Right lung (tissue), 5 donors: ENCODE data around the gene INSIG2. TPM values are rescaled to one million over a fixed set of nuclear protein-coding genes. Genes with fewer than 3 reads are reported as not detected.

ENCODE experiments used
- DNase-seq, 2 donors: peaks; one replicate each; pipeline ENCODE4 v3.0.0-alpha.2; 2013
- polyA plus RNA-seq, 5 donors: library from polyadenylated mRNA; unstranded; fragments of 120-200 nt; gene quantifications; one replicate each; pipeline versions ENCODE4 v1.2.1 to v1.2.3, GENCODE V29; 2013; ENCODE audit warnings: inconsistent platforms in 1 of 5, low replicate concordance in 1 of 5; ENCODE audit not compliant: insufficient read length in 5 of 5, insufficient read depth in 1 of 5

Gene INSIG2
- polyA plus RNA-seq, 5 donors: 31.0 to 47.9 (median 42.8) TPM

- DNase-seq: no peak
These were observed 36.1 kb downstream of the INSIG2 start for GRCh38 chr2:118124288-118124891.

- no peak for DNase-seq
These were observed 39.0 kb downstream of the INSIG2 start for GRCh38 chr2:118127250-118127649.

- DNase-seq: no peak
These were observed 40.6 kb downstream of the INSIG2 start for GRCh38 chr2:118128826-118129225.

- no peak for DNase-seq
These were observed 42.1 kb downstream of the INSIG2 start for GRCh38 chr2:118130385-118130784.

- no peak for DNase-seq
These were observed 43.5 kb downstream of the INSIG2 start for GRCh38 chr2:118131771-118132170.

GRCh38 chr2:118133916-118134315 lies 45.6 kb downstream of the INSIG2 start:
- DNase-seq: no peak

- no peak for DNase-seq
These were observed 46.4 kb downstream of the INSIG2 start for GRCh38 chr2:118134650-118135049.

- no peak for DNase-seq
These were observed 56.9 kb downstream of the INSIG2 start for GRCh38 chr2:118145207-118145606.

GRCh38 chr2:118145806-118146205 lies 57.5 kb downstream of the INSIG2 start:
- DNase-seq: no peak

GRCh38 chr2:118146315-118147283 lies 58.3 kb downstream of the INSIG2 start:
- no peak for DNase-seq

- DNase-seq: no peak
These were observed 59.9 kb downstream of the INSIG2 start for GRCh38 chr2:118148133-118148532.

GRCh38 chr2:118148809-118149208 lies 60.5 kb downstream of the INSIG2 start:
- DNase-seq: no peak

GRCh38 chr2:118150294-118150693 lies 62.0 kb downstream of the INSIG2 start:
- DNase-seq: no peak

- no peak for DNase-seq
These were observed 63.6 kb downstream of the INSIG2 start for GRCh38 chr2:118151831-118152230.

GRCh38 chr2:118153433-118153832 lies 65.2 kb downstream of the INSIG2 start:
- DNase-seq: no peak

- DNase-seq: no peak
These were observed 65.9 kb downstream of the INSIG2 start for GRCh38 chr2:118154176-118154575.

Other genes starting within 250 kb of the INSIG2 start
- 10 to 100 TPM; 32.5 to 57.6 (median 51.1) TPM for gene CCDC93, start 74.4 kb upstream of the INSIG2 start, polyA plus RNA-seq